IPS-18c (cell line): ENCODE data around the gene FAM161A.
"Not testable (repeated sequence)": the region's sequence is repeated elsewhere in the genome, so short reads cannot be mapped to it uniquely, and the experiment has no call there.

Experiments
- H3K4me3 ChIP-seq: 2 replicates; pipeline ENCODE4 v1.7.0; 2013; ENCODE audit warnings: low read depth, mild to moderate bottlenecking, low read length, moderate library complexity; ENCODE audit not compliant: insufficient read depth
- H3K9me3 ChIP-seq: one replicate; pipeline ENCODE4 v1.6.1; 2013; ENCODE audit warnings: mild to moderate bottlenecking, low read length, moderate library complexity; ENCODE audit not compliant: control insufficient read depth, insufficient read depth

FAM161A gene, protein sequence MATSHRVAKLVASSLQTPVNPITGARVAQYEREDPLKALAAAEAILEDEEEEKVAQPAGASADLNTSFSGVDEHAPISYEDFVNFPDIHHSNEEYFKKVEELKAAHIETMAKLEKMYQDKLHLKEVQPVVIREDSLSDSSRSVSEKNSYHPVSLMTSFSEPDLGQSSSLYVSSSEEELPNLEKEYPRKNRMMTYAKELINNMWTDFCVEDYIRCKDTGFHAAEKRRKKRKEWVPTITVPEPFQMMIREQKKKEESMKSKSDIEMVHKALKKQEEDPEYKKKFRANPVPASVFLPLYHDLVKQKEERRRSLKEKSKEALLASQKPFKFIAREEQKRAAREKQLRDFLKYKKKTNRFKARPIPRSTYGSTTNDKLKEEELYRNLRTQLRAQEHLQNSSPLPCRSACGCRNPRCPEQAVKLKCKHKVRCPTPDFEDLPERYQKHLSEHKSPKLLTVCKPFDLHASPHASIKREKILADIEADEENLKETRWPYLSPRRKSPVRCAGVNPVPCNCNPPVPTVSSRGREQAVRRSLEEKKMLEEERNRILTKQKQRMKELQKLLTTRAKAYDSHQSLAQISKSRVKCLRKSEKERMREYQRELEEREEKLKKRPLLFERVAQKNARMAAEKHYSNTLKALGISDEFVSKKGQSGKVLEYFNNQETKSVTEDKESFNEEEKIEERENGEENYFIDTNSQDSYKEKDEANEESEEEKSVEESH

DNA sequence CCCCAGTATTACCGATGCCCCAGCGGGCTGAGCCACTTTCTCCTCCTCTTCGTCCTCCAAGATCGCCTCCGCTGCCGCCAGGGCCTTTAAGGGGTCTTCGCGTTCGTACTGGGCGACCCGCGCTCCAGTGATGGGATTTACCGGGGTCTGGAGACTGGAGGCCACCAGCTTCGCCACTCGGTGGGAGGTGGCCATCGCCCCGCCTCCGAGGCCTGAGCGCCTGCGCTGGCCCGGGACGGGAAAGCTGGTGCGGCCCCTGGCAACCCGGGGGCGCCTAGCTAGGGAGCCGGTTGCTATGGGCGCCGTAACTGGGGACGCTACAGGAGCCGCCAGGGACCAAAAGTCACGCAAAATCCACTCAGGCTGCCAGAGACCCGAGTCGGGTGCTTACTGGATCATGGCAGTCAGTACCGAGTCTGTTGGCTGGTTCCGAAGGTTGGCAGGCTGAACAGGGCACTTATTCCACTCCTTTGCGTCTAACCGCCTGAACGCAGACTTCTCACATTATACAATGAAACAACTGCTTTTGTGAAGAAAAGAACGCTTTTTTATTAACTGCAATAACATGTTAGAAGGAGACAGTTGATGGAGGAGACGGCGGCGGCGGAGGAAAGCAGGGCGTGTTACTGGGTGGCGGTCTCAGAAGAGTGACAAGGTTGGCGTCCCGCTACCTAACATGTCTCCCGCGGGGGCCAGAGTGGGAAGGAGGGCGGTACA, at the start of gene FAM161A:
FAM161A (minus strand) TSS at position 214 of the 717 bp plus-strand sequence; CDS start at position 195, 19 bp downstream.
- H3K9me3 ChIP-seq: no peaks in the 10 kb centered on the region
- H3K4me3 ChIP-seq: peak within 1 kb of the TSS; percentile 63

DNA sequence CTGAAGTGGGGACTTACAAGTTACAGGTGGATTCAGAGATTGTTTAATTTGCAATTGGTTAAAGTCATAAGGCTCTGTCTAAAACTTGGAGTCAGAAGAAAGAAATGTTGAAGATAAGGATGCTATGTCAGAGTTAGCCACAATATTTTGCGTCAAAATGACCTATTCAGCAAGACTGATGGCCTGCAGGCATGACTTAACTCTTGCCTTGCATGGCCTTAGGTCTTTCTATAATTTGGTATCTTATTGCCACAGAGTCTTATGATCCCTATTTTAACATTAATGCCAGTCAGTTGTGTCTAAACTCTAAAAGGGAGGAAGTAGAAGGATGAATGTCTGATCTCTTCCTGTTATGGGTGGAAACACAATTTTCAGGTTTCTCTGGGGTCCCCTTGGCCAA, 46.4 kb upstream of the FAM161A start:
- H3K4me3 ChIP-seq: no peak overlapping the region
- no peaks in the 10 kb centered on the region for H3K9me3 ChIP-seq

DNA sequence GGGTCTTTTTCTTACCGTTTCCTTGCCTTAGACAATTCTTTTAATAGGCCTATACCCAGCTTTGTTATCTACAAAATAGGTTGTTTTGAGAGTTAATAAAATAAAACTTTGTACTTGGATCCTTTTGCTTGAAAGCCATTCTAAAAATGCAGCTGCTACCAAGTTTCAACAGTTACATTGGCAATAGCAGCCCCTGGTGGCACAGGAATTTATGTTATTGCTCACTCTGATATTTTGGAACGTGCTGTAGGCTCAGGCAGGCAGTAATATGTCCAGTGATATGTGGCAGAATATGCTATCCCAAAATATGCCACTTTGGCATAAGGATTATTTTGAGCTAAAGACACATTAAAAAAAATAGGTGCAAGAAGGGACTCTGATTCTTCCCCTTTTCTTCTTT, 45.0 kb upstream of the FAM161A start:
- Histone ChIP-seq H3K4me3 (no peak overlapping the region), H3K9me3 (no peaks in the 10 kb centered on the region)

DNA sequence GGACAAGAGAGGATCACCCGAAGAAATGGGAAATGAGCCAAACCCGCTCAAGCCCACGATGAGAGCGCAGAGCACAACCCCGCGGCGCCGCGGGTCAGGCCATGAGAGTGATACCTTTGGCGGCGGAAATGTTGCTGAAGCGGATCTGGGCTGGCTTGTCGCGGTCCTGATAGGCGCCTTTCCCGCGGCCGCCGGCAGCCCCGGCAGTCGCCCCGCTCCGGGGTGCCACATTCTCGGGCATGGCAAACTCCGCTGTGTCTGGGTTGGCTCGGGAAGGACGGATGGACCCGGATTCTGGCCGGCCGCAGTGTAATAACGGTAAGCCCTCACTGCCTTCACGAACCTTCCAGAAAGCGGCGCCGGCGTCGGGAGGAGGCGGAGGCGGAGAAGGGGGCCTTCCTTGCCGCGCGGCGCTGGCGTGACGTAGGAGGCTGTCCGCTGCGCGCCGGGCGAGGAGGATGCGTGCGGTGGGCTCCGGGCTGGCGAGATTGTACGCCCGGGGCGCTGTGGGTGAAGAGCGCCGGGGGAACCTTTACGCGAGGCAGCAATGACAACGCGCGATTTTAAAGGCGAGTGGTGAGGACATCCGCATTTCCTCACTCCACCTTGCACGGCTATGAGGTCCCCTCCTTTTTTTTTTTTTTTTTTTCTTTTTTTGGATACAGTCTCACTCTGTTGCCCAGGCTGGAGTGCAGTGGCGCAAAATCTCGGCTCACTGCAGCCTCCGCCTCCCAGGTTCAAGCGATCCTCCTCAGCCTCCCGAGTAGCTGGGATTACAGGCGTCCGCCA, 34.6 kb upstream of the FAM161A start, which contains the start of gene CCT4:
CCT4 (minus strand) TSS at position 390 of the 789 bp plus-strand sequence; CDS start at position 241, 149 bp downstream.
- no peaks in the 10 kb centered on the region for H3K9me3 ChIP-seq
- H3K4me3 ChIP-seq: peak within 1 kb of the TSS; percentile 99

DNA sequence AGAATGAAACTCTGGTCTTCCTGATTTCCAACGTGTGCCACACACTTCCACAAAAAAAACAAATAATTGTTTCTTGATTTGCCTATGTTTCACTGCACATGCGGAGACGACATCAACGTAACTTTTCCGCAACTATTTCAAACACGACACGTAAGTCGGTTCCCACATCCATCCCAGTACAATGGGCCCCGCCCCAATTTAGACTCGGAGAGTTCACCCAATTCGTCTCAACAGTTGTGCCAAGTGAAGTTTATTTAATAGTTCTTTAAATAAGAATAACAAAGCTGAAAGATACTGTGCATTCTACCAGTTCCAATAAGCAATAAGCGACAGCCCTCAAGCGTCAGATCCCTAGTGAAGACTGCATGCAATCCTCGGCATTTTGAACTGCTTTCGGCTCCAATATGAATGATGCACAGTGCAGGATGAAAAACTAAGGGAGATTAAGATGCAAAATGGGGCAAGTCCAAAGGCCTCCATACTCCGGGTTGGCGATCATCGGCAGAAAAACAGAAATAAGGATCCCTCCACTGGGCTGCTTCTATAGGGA, 33.9 kb upstream of the FAM161A start:
- Histone ChIP-seq H3K4me3 (peak overlapping the region; percentile 99), H3K9me3 (no peaks in the 10 kb centered on the region)

DNA sequence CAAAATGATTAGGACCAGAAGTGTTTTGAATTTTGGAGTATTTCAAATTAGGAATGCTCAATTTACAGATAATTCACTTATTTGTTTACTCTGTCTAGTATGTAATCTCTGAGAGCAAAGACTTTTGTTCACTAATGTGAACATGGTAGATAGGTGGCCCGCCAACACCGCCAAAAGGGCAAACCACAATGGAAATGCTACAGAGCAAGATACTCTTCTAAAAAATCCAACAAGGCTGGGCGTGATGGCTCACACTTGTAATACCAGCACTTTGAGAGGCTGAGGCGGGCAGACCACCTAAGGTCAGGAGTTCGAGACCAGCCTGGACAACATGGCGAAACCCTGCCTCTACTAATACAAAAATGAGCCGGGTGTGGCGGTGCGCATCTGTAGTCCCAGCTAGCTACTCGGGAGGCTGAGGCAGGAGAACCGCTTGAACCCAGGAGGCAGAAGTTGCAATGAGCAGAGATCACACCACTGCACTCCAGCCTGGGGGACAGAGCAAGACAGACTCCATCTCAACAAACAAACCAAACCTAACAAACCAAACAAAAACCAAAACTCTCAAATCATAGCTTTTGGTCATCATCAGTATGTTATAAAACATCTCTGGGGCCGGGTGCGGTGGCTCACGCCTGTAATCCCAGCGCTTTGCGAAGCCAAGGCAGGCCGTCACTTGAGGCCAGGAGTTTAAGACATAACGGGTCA, 32.2 kb upstream of the FAM161A start:
- H3K4me3 ChIP-seq: peak overlapping the region; percentile 34; the same call in 1 of the 2 replicates
- no peaks in the 10 kb centered on the region for H3K9me3 ChIP-seq

DNA sequence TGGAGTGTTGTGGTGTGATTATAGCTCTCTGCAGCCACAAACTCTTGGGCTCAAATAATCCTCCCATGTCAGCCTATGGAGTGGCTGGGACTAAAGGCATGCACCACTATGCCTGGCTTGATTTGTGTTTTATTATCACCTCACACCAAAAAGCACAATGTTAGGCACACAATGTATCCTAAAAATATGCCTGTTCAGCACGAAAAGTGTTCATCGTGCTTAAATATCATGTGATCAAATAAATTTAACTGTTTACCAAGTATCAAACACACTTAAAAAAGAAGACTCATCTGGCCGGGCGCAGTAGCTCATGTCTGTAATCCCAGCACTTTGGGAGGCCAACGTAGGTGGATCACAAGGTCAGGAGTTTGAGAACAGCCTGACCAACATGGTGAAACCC, 29.0 kb upstream of the FAM161A start:
- Histone ChIP-seq H3K9me3 (no peaks in the 10 kb centered on the region), H3K4me3 (no peak overlapping the region)

DNA sequence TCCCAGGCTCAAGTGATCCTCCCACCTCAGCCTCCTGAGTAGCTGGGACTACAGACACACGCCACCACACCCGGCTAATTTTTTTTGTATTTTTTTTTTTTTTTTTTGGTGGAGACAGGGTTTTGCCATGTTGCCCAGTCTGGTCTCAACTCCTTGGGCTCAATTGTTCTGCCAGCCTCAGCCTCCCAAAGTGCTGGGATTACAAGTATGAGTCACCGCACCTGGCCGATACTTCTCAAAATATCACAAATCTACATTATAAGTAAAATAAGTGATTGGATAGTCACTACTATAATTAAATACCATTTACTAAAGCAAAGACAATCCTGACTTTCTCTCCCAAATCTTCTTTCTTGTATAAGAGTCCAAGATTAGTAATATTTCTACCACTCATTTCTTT, 25.5 kb upstream of the FAM161A start:
- not testable (repeated sequence) for H3K4me3 ChIP-seq, H3K9me3 ChIP-seq

DNA sequence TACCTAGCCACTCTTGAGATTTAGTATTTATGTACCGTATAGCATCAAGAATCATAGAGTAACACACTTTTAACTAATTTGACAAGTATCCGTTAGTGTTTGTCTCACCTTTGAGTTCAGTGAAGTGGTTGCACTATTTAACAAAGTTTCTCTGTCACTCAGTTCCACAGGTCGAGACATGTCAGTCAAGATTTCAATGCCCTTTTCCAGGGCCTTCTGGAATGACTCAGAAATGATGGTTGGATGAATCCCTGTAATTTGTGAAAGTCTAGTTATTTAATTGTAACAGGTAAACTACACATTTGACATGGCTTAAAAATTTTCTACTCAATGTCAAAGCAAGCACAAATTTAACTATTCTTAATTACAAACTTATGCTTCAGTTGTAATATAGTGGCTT, 24.9 kb upstream of the FAM161A start:
- H3K9me3 ChIP-seq: no peaks in the 10 kb centered on the region

DNA sequence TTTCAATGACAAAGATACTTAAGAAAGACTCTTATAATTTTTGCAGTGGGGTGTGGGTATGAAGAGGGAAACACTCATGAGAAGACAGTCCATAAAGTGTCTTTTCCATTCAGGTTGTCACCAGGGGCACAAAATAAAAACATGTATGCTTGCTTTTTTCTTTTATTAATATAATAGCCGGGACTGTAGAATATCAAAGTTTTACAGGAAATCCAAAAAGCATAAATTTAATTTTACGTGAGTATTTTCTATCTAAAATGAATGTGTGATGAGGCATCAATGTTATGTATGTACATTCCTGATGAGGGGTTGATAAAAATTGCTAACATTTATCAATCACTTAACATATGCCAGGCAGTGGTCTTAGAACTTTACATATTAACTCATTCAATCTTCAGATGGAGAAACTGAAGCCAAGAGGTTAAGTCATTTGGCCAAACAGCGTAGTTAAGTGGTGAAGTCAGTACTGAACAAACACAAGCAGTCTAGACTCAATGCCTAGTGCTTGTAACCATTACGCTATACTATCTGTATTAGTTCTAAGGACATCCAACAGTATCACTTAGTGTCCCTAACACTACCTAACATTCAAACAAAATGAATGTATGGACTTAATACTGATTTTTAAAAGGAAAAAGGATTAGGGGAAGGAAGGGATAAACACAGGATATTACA, 23.8 kb upstream of the FAM161A start:
- Histone ChIP-seq H3K4me3 (no peak overlapping the region), H3K9me3 (no peaks in the 10 kb centered on the region)

More for the DNA sequence above, 24.9 kb upstream of the FAM161A start:
- H3K4me3 ChIP-seq: no peak overlapping the region

DNA sequence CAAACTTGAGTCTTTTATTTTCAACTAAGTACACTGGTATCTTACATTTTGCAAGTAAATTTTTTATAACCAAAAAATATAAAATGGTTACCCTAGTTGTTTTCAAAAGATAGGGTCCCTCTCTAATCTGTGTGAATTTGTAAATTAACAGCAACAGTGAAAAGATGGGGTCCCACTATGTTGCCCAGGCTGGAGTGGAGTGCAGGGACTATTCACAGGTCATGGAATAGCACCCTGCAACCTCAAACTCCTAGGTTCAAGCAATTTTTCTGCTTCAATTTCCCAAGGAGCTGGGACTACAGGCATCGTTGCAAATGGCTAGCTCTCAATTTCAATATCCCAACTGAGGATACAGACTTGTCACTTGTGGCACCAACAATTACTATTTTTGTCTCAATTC, 22.5 kb upstream of the FAM161A start:
- no peaks in the 10 kb centered on the region for H3K9me3 ChIP-seq

DNA sequence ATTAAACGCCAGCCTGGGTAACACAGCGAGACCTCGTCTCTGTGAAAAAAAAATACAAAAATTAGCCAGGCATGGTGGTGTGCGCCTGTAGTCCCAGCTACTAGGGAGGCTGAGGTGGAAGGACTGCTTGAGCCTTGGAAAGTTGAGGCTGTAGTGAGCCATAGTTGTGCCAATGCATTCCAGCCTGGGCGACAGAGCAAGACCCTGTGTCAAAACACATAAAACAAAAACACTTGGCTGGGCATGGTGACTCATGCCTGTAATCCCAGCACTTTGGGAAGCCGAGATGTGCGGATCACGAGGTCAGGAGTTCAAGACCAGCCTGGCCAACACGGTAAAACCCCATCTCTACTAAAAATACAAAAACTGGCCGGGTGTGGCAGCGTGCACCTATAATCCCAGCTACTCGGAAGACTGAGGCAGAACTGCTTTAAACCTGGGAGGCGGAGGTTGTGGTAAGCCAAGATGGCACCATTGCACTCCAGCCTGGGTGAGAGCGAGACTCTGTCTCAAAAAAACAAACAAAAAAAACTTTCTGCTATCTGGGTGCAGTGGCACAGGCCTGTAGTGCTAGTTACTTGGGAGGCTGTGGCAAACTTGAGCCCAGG, 12.7 kb upstream of the FAM161A start:
- not testable (repeated sequence) for H3K4me3 ChIP-seq, H3K9me3 ChIP-seq

More for the DNA sequence above, 22.5 kb upstream of the FAM161A start:
- no peak overlapping the region for H3K4me3 ChIP-seq

DNA sequence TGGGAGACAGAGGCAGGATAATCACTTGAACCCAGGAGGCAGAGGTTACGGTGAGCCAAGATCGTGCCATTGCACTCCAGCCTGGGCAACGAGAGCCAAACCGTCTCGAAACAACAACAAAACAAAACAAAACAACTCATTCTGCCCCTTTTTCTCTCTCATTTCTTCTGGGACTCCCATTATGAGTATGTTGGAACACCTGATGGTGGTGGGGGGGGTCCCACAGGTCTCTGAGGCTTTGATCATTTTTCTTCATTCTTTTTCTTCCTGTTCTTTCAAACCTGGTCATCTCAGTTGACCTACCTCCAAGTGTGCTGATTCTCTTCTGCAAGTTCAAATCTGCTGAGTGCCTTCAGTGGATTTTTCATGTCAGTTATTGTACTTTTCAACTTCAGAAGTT, 8.2 kb upstream of the FAM161A start:
- H3K4me3 ChIP-seq: no peak overlapping the region
- H3K9me3 ChIP-seq: no peaks in the 10 kb centered on the region

DNA sequence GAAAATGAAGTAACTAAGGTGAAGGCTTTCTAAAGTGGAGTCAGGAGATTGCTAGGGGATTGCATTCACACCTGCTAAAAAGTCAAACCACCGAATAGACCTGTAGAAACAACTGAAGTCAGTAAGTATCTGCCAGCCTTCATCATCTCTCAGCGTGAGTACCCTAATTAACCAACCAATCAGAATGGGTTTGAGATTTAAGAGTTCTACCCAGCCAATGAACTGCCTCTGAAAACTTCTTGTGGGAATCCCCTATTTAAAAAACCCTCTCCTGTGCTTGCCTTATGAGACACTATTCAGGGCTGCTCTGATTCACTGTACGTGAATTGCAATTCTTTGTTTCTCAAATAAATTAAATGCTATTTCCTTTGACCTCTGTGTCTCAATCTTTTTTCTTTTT, 3.4 kb upstream of the FAM161A start:
- Histone ChIP-seq H3K9me3 (no peaks in the 10 kb centered on the region), H3K4me3 (no peak overlapping the region)

DNA sequence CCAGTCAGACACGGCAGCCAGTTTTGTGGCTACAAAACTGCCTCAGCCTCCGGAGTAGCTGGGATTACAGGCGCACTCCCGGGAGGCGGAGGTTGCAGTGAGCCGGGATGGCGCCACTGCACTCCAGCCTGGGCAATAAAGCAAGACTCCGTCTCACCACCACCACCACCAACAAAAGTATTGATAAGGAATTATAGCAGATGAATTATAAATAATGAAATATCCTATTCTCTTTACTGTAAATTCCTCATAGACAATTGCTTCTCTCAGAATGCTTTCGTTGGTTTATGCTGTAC, 1.4 kb upstream of the FAM161A start:
- no peaks in the 10 kb centered on the region for H3K9me3 ChIP-seq
- H3K4me3 ChIP-seq: peak overlapping the region; percentile 53
